ENCODE measurements around the gene CLIC5. TPM values are rescaled to one million over a fixed set of nuclear protein-coding genes. Genes with fewer than 3 reads are reported as not detected.
A peak's percentile ranks its signal among the peaks of the same experiment; 100 is the strongest.

The CLIC5 gene
- total RNA-seq, 1 donor from 2014 or later: not detected

DNA sequence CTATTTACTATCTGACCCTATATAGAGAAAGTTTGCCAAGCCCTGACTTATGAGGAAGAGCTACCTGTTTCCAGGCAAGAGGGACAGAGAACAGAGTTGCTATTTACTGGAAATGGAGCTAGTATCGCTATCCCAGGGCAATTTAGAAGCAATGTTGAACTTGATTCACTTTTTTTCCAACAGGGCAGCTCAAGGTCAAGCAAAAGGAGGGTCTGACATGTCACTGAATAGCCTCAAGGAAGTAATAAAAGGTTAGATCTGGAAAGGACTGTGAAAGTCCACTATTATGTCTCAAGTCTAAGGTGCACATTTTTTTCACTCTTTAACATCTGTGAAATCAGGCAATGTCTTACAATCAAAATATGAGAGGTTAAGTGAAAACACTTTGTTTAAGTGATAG, 84.4 kb downstream of the CLIC5 start:
- H3K4me3 Mint-ChIP-seq (ENCODE audit: unreplicated experiment): no peak overlapping the region
- DNase-seq (ENCODE audit: extremely low spot score, unreplicated experiment): no peak
- H3K36me3 Mint-ChIP-seq (ENCODE audit: unreplicated experiment): no peaks in the 10 kb centered on the region

GRCh38 chr6:45930420-45931040, 85.1 kb downstream of the CLIC5 start:
- H3K4me3 Mint-ChIP-seq (ENCODE audit: unreplicated experiment): no peak overlapping the region

More for the DNA sequence above, 84.4 kb downstream of the CLIC5 start:
- Mint-ChIP-seq H3K9me3 (ENCODE audit: unreplicated experiment) (no peaks in the 10 kb centered on the region), H3K27me3 (ENCODE audit: unreplicated experiment) (peaks cover 9% of the 10 kb centered on the region), H3K27ac (ENCODE audit: unreplicated experiment) (no peak overlapping the region), H3K4me1 (ENCODE audit: unreplicated experiment) (peaks cover 39% of the 10 kb centered on the region)
- TF ChIP-seq, protein P1, sequence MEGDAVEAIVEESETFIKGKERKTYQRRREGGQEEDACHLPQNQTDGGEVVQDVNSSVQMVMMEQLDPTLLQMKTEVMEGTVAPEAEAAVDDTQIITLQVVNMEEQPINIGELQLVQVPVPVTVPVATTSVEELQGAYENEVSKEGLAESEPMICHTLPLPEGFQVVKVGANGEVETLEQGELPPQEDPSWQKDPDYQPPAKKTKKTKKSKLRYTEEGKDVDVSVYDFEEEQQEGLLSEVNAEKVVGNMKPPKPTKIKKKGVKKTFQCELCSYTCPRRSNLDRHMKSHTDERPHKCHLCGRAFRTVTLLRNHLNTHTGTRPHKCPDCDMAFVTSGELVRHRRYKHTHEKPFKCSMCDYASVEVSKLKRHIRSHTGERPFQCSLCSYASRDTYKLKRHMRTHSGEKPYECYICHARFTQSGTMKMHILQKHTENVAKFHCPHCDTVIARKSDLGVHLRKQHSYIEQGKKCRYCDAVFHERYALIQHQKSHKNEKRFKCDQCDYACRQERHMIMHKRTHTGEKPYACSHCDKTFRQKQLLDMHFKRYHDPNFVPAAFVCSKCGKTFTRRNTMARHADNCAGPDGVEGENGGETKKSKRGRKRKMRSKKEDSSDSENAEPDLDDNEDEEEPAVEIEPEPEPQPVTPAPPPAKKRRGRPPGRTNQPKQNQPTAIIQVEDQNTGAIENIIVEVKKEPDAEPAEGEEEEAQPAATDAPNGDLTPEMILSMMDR (IDR thresholded peaks at IDR 0.05): no peak

DNA sequence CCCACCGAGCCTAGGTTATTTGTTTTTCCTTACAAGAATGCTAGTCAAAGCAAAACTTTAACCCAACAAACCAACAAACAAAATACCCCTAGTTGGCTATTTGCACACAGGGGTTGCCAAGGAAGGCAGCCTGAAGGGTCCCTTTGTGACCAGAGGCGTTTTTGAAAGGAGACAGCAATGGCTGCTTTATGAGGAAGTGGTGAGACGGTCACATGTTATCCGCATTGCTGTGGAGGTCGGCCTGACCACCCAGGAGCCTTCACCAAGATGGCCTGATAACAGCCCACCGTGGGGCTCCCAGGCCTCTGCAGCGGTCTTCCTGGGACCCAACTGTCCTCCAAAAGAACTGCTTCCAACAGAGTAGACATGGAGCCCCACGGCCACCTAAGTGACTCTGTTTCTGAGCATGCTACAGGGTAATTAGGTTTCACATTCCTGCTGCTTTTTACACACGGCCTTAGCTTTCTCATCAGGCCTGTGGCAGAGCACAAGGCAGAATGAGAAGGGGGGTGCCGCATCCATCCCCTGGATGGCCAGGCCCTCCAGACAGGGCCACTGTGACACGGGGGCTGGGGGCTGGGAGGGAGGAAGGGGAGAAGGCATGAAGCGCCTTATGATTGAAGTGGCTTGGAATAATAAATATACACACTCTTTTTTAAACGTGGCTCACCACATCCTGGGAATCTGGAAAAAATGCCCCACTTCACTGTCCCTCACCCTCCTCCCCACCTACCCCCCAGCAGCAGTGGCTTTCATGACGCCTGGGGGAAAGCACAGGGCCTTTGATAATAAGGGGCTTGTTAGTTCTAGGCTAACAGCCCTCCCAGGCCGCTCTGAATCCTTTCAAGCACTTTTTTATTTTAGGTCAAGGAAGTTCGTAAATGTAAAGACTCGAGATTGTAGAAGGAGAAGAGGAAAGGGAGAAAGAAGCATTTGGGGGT, 86.0 kb downstream of the CLIC5 start:
- TF ChIP-seq, protein P1 (IDR thresholded peaks at IDR 0.05): no peak
- peak; percentile 68 for DNase-seq (ENCODE audit: extremely low spot score, unreplicated experiment)
- peaks cover 9% of the 10 kb centered on the region for H3K27me3 Mint-ChIP-seq (ENCODE audit: unreplicated experiment)
- H3K4me1 Mint-ChIP-seq (ENCODE audit: unreplicated experiment): peaks cover 35% of the 10 kb centered on the region
- H3K27ac Mint-ChIP-seq (ENCODE audit: unreplicated experiment): no peak overlapping the region
- no peaks in the 10 kb centered on the region for H3K9me3 Mint-ChIP-seq (ENCODE audit: unreplicated experiment)
- H3K36me3 Mint-ChIP-seq (ENCODE audit: unreplicated experiment): no peaks in the 10 kb centered on the region
- H3K4me3 Mint-ChIP-seq (ENCODE audit: unreplicated experiment): no peak overlapping the region

More at GRCh38 chr6:45930420-45931040, 85.1 kb downstream of the CLIC5 start:
- Mint-ChIP-seq H3K9me3 (ENCODE audit: unreplicated experiment) (no peaks in the 10 kb centered on the region), H3K4me1 (ENCODE audit: unreplicated experiment) (peaks cover 39% of the 10 kb centered on the region), H3K27ac (ENCODE audit: unreplicated experiment) (no peak overlapping the region), H3K27me3 (ENCODE audit: unreplicated experiment) (peaks cover 9% of the 10 kb centered on the region), H3K36me3 (ENCODE audit: unreplicated experiment) (no peaks in the 10 kb centered on the region)
- TF ChIP-seq, protein P1 (IDR thresholded peaks at IDR 0.05): peak; percentile 98
- DNase-seq (ENCODE audit: extremely low spot score, unreplicated experiment): peak; percentile 89

DNA sequence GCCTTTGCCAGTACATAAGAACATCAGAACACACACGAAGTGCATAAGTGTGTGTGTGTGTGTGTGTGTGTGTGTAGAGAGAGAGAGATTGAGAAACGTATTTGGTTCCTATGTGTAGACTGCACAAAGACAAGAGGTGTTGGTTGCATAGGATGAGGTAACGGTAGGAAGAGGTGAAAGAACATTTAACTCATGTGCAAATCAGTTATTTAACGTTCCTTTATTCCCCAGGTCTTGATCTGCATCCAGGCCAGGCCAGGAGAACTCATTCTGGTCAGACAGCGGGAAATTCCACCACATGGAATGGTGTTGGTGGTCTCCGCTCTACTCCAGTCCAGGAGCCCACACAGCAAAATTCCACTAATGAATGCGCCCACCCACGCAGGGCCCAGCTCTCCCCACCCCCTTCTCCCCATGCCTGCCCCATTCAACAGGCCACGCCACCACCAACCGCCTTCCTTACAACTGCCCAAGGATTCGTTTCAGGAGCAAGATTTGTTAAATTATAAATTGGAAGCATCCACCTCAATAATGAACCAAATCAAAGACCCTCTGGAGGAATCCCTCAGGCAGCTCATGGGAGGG, 86.8 kb downstream of the CLIC5 start:
- Mint-ChIP-seq H3K4me3 (ENCODE audit: unreplicated experiment) (no peak overlapping the region), H3K4me1 (ENCODE audit: unreplicated experiment) (peaks cover 34% of the 10 kb centered on the region), H3K36me3 (ENCODE audit: unreplicated experiment) (no peaks in the 10 kb centered on the region), H3K27me3 (ENCODE audit: unreplicated experiment) (peaks cover 9% of the 10 kb centered on the region), H3K9me3 (ENCODE audit: unreplicated experiment) (no peaks in the 10 kb centered on the region), H3K27ac (ENCODE audit: unreplicated experiment) (no peak overlapping the region)
- DNase-seq (ENCODE audit: extremely low spot score, unreplicated experiment): peak; percentile 54
- TF ChIP-seq, protein P1 (IDR thresholded peaks at IDR 0.05): no peak
